ENCODE measurements around the gene FBXO31. TPM values are rescaled to one million over a fixed set of nuclear protein-coding genes. Genes with fewer than 3 reads are reported as not detected.

Gene FBXO31
- total and polyA plus RNA-seq, 2 of the 13 experiments (the other 11 are each of a cell fraction or from before 2014, with no cell fraction given) = 92.4 to 101 TPM

DNA sequence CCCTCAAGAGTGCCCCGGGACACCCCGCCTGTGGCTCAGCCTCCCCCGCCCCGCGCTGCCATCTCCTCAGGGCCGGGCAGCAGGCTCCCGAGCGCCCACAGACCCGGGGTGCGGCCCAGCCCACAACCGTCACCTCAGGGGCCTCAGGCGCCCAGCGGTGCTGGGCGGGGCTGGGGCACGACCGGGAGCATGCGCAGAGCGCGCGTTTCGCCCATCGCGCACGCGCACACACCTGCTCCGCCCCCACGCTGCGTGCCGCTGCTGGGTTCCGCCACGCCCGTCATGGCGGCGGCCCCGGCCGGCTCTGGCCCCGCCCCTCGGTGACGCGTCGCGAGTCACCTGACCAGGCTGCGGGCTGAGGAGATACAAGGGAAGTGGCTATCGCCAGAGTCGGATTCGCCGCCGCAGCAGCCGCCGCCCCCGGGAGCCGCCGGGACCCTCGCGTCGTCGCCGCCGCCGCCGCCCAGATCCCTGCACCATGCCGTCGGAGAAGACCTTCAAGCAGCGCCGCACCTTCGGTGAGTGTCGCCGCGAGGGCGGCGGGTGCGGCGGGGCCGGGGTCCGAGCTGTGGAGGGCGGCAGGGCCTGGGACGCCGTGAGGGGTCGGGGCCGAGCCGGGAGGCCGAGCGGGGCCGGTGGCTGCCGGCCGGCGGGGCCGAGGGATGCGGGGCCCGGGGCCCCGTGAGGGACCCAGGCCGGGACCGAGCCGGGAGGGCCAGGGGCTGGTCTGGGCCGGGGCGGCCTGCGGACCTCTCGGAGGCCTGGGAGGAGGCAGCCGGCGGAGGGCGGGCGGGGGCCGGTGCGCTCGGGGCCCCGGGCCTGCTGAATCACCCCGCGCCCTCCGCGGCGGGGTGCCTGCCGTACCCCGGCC, 8.6 kb upstream of the FBXO31 start, which contains the start of gene MAP1LC3B (continued):
- TF ChIP-seq, protein P1, sequence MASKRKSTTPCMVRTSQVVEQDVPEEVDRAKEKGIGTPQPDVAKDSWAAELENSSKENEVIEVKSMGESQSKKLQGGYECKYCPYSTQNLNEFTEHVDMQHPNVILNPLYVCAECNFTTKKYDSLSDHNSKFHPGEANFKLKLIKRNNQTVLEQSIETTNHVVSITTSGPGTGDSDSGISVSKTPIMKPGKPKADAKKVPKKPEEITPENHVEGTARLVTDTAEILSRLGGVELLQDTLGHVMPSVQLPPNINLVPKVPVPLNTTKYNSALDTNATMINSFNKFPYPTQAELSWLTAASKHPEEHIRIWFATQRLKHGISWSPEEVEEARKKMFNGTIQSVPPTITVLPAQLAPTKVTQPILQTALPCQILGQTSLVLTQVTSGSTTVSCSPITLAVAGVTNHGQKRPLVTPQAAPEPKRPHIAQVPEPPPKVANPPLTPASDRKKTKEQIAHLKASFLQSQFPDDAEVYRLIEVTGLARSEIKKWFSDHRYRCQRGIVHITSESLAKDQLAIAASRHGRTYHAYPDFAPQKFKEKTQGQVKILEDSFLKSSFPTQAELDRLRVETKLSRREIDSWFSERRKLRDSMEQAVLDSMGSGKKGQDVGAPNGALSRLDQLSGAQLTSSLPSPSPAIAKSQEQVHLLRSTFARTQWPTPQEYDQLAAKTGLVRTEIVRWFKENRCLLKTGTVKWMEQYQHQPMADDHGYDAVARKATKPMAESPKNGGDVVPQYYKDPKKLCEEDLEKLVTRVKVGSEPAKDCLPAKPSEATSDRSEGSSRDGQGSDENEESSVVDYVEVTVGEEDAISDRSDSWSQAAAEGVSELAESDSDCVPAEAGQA (IDR thresholded peaks at IDR 0.05; ENCODE audit: low read depth) = peak; percentile 92
- TF ChIP-seq, protein P1 (CRISPR knock-in tag; IDR thresholded peaks at IDR 0.05; ENCODE audit: borderline replicate concordance) = peak; percentile 95
- TF ChIP-seq, protein P2, sequence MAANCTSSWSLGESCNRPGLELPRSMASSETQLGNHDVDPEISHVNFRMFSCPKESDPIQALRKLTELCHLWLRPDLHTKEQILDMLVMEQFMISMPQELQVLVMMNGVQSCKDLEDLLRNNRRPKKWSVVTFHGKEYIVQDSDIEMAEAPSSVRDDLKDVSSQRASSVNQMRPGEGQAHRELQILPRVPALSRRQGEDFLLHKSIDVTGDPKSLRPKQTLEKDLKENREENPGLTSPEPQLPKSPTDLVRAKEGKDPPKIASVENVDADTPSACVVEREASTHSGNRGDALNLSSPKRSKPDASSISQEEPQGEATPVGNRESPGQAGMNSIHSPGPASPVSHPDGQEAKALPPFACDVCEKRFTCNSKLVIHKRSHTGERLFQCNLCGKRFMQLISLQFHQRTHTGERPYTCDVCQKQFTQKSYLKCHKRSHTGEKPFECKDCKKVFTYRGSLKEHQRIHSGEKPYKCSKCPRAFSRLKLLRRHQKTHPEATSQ (CRISPR knock-in tag; IDR thresholded peaks at IDR 0.05; ENCODE audit: borderline replicate concordance) = no peak; the same call in none of the 2 replicates
- TF ChIP-seq, protein P3, sequence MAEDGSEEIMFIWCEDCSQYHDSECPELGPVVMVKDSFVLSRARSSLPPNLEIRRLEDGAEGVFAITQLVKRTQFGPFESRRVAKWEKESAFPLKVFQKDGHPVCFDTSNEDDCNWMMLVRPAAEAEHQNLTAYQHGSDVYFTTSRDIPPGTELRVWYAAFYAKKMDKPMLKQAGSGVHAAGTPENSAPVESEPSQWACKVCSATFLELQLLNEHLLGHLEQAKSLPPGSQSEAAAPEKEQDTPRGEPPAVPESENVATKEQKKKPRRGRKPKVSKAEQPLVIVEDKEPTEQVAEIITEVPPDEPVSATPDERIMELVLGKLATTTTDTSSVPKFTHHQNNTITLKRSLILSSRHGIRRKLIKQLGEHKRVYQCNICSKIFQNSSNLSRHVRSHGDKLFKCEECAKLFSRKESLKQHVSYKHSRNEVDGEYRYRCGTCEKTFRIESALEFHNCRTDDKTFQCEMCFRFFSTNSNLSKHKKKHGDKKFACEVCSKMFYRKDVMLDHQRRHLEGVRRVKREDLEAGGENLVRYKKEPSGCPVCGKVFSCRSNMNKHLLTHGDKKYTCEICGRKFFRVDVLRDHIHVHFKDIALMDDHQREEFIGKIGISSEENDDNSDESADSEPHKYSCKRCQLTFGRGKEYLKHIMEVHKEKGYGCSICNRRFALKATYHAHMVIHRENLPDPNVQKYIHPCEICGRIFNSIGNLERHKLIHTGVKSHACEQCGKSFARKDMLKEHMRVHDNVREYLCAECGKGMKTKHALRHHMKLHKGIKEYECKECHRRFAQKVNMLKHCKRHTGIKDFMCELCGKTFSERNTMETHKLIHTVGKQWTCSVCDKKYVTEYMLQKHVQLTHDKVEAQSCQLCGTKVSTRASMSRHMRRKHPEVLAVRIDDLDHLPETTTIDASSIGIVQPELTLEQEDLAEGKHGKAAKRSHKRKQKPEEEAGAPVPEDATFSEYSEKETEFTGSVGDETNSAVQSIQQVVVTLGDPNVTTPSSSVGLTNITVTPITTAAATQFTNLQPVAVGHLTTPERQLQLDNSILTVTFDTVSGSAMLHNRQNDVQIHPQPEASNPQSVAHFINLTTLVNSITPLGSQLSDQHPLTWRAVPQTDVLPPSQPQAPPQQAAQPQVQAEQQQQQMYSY (CRISPR knock-in tag; IDR thresholded peaks at IDR 0.05) = peak; percentile 71; the same call in 1 of the 2 replicates
- TF ChIP-seq CREM (IDR thresholded peaks at IDR 0.05) = peak; percentile 73
- 0 out of 2 replicates have a peak, but pooled peaks have one; percentile 54 for TF ChIP-seq CREM (CRISPR knock-in tag; IDR thresholded peaks at IDR 0.05)
- TF ChIP-seq NR2F2 (IDR thresholded peaks at IDR 0.05; ENCODE audit: borderline replicate concordance, low read depth) = peak; percentile 46; the same call in 1 of the 2 replicates
- no peak for TF ChIP-seq PHB2 (IDR thresholded peaks at IDR 0.05; ENCODE audit: partially characterized antibody)
- TF ChIP-seq ZSCAN9 (CRISPR knock-in tag; IDR thresholded peaks at IDR 0.05; ENCODE audit: borderline replicate concordance) = peak; percentile 91; the same call in 1 of the 2 replicates
- TF ChIP-seq IRF2 (CRISPR knock-in tag; IDR thresholded peaks at IDR 0.05) = peak; percentile 95
- peak; percentile 95 for TF ChIP-seq RBFOX2 (IDR thresholded peaks at IDR 0.05; ENCODE audit: low read depth, low read length)
- peak; percentile 97 for TF ChIP-seq AKAP8 (CRISPR knock-in tag; IDR thresholded peaks at IDR 0.05)
- no peak; the same call in 1 of the 2 replicates for TF ChIP-seq ZNF567 (CRISPR knock-in tag; IDR thresholded peaks at IDR 0.05; ENCODE audit: borderline replicate concordance)
- peak; percentile 98 for TF ChIP-seq HCFC1 (IDR thresholded peaks at IDR 0.05; ENCODE audit: low read depth, low read length)
- TF ChIP-seq BORCS8-MEF2B (CRISPR knock-in tag; IDR thresholded peaks at IDR 0.05) = peak; percentile 93
- no peak; the same call in none of the 2 replicates for TF ChIP-seq MAX (IDR thresholded peaks at IDR 0.05)
- TF ChIP-seq ZNF766 (CRISPR knock-in tag; IDR thresholded peaks at IDR 0.05; ENCODE audit: borderline replicate concordance) = peak; percentile 35; the same call in 1 of the 2 replicates
- TF ChIP-seq IKZF4 (CRISPR knock-in tag; IDR thresholded peaks at IDR 0.05; ENCODE audit: borderline replicate concordance, low read depth, not compliant biosample characterization) = peak; percentile 90

Measured in HepG2 (cell line).